VCaP (cell line): ENCODE data around the gene C22orf23.

Source experiments
- H3K27ac ChIP-seq: fragments of 450-650 bp; 2 replicates; pipeline ENCODE4 v1.5.1; 2017
- CTCF ChIP-seq: fragments of 450-650 bp; conservative IDR thresholded peaks from 2 replicates; pipeline ENCODE4 v1.5.1; 2017; ENCODE audit warnings: mild to moderate bottlenecking, moderate library complexity

The C22orf23 gene

GRCh38 chr22:37917874-37918548 lies 35.4 kb downstream of the C22orf23 start:
- no peak for TF ChIP-seq CTCF
- no peak overlapping the region for H3K27ac ChIP-seq

- no peak overlapping the region for H3K27ac ChIP-seq
- TF ChIP-seq CTCF = no peak
Measured at GRCh38 chr22:37916311-37916710, 37.1 kb downstream of the C22orf23 start.

- H3K27ac ChIP-seq = no peak overlapping the region
- no peak for TF ChIP-seq CTCF
Measured at GRCh38 chr22:37913233-37913721, 40.1 kb downstream of the C22orf23 start.

- H3K27ac ChIP-seq = no peak overlapping the region
- TF ChIP-seq CTCF = no peak
Measured at GRCh38 chr22:37912171-37912570, 41.2 kb downstream of the C22orf23 start.

- H3K27ac ChIP-seq = no peak overlapping the region
- TF ChIP-seq CTCF = no peak
Measured at GRCh38 chr22:37911697-37912096, 41.7 kb downstream of the C22orf23 start.

GRCh38 chr22:37910890-37911672 lies 42.3 kb downstream of the C22orf23 start:
- no peak for TF ChIP-seq CTCF
- no peak overlapping the region for H3K27ac ChIP-seq

GRCh38 chr22:37909766-37910165 lies 43.6 kb downstream of the C22orf23 start:
- TF ChIP-seq CTCF = no peak

More at GRCh38 chr22:37909766-37910165, 43.6 kb downstream of the C22orf23 start:
- no peak overlapping the region for H3K27ac ChIP-seq
